GM21723 (cell line): ENCODE results near the gene CBX8.
"Not testable (repeated sequence)": the region's sequence is repeated elsewhere in the genome, so short reads cannot be mapped to it uniquely, and the experiment has no call there.

Experiments used
- ATAC-seq: cut with Tn5 transposase; IDR thresholded peaks from one replicate; pipeline ENCODE4 v1.9.1; 2021; ENCODE audit warnings: mild to moderate bottlenecking, moderate library complexity; ENCODE audit not compliant: unreplicated experiment

CBX8 gene

GRCh38 chr17:79757140-79757745 is 39.6 kb downstream of the CBX8 start:
- ATAC-seq, result no peak

DNA sequence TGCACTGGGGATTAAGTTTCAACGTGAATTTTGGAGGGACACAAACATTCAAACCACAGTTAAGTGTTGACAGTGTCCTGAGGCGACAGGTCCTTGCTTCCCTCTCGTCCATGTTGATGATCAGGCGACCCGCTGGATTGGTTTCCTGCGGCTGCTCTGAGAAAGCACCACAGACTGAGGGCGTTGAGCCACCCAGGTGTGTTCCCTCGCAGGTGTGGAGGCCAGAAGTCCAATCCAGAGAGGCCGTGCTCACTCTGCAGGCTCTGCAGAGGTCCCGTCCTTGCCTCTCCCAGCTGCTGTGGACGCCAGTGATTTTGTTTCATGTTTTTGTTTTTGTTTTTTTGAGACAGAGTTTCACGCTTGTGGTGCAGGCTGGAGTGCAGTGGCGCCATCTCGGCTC is 41.3 kb downstream of the CBX8 start:
- no peak for ATAC-seq

DNA sequence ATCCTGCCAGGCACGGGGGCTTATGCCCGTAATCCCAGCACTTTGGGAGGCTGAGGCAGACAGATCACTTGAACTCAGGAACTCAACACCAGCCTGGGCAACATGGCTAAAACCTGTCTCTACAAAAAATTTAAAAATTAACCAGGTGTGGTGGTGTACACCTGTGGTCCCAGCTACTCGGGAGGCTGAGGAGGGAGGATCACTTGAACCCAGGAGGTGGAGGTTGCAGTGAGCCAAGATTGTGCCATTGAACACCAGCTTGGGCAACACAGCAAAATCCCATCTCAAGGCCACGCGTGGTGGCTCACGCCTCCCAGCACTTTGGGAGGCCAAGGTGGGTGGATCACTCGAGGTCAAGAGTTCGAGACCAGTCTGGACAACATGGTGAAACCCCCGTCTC is 42.0 kb downstream of the CBX8 start:
- ATAC-seq, result not testable (repeated sequence)

DNA sequence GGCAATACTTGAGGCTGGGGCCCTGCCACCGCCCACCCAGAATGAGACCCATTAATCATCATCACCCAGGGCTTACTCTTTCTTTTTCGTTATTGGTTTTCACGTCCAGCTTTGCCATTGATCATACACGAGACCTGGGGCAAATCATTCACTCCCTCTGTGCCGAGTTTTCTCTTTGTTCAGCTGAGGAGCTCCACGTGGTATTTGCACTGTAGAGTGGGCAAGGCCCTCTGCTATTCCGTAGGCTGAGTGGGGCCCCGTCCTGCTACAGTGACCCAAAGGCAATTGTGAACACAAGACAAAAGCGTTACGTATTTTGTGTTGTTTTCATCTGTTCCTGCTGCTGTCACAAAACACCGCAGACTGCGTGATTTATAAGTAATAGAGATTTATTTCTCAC is 42.5 kb downstream of the CBX8 start:
- ATAC-seq, result no peak

GRCh38 chr17:79752175-79752574 is 44.7 kb downstream of the CBX8 start:
- ATAC-seq, result no peak

GRCh38 chr17:79750650-79751545 is 46.0 kb downstream of the CBX8 start:
- no peak for ATAC-seq

DNA sequence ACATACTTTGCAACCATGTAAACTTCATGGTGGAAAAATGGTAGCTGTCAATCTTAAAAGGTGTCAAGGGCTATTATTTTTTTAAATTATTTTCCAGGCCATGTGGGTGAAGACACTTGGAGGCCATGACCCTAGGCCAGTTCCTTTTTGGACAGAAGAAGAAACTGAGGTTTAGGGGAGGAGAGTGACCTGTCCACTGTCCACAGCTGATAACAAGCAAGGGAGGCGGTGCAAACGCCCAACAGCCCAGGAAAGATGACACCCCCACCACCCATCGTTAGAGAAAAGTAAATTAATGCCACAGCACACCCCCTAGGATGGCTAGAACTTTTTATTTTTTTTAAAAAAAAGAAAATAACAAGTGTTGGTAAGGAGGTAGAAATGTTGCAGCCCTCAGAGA is 46.9 kb downstream of the CBX8 start:
- ATAC-seq, result no peak

DNA sequence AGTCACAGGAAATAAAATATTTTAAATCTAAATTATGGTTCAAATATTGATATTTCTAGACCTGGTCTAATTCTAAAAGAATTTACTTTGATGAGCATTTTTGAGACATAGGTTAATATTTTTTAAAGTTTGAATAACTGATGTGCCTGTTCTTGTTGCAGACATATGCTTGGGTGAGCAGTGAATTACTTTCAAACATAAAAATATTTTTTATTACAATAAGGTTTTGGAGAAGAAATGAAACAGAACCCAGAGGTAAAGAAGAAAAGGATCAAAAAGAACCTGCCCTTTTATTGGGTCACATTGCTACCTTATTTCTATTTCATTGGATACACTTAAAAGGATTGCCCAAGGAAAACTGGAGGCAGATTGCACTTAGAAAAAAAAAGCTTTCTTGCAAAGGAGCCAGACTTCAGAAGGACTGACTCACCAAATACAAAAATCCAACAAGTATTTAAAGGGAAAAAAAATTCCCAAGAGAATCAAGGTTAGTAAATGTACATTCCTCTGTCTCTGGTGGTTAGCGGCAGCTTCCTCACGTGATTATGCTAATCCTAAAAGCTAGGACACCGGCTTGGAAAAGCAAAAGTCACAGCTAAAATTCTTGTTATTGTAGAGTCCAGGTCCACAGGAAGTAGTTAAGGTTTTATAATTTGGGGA is 47.6 kb downstream of the CBX8 start:
- ATAC-seq, result no peak

DNA sequence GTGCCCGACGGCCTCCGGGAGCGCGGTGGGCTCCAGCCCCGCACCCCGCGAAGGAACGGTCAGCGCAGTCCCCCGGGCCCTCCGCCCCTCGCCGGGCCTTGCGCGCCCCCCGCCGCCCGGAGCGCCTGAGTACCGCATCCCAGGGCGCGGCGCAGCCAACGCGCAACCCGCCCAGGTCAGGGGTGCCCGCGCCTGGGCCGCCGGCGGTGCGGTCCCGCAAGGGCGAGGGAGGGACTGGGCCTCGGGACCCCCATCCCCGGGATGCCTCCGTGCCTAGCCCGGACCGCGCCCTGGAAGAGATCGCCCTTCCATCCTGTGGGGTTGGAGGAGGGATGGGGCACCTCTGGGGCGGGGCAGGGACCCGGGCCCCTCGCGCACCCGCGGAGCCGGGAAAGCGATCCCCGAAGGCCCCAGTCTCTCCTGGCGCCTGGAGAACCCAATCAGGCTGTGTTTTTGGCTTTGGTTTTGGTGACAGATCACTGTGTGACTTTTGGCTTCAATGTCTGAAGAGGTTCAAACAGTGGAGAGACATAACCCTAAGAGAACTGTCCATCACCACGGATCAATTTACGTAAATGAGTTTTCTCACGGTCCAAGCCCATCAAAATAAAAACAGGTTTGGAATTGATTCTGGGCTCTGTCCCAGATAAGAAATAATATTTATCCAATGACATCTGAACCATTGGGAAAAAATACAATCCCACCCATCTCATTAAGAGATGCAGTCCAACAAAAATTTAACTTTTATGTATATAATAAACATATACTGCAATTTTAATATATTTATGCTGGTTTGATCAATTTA is 48.4 kb downstream of the CBX8 start:
- no peak for ATAC-seq

DNA sequence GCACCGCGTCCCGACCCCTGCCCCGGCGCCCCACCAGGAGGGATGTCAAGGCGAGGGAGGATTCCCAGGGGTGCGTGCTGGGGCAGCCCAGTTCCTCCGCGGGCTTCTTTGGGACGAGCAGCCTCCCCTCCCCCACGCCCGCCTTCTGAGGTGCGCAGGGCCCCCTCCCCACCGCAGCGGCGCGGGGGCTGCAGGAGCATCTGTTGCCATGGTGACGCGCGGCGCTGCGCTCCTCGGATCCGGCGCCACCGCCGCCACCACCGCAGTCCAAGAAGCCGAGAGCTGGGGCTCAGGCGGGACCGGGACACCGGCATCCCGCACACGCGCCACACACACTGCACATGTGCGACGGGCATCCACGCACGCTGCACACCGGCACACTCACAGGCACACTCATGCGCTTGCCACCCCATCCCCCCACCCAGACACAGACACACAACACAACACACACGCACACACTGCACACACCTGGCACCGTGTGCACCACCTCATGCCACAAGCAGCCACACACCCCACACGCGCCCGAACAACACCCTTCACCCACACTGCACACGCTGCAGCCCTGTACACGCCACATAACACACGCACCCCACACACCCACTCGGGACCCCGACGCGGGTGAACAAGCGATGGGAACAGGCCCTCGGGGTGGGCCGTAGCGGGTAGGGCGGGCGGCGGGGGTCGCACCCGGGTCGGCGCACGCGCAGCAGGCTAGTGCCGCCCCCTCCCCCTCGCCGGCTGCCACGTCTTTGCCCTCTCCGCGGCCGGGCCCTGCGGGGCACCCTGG is 49.2 kb downstream of the CBX8 start:
- no peak for ATAC-seq

DNA sequence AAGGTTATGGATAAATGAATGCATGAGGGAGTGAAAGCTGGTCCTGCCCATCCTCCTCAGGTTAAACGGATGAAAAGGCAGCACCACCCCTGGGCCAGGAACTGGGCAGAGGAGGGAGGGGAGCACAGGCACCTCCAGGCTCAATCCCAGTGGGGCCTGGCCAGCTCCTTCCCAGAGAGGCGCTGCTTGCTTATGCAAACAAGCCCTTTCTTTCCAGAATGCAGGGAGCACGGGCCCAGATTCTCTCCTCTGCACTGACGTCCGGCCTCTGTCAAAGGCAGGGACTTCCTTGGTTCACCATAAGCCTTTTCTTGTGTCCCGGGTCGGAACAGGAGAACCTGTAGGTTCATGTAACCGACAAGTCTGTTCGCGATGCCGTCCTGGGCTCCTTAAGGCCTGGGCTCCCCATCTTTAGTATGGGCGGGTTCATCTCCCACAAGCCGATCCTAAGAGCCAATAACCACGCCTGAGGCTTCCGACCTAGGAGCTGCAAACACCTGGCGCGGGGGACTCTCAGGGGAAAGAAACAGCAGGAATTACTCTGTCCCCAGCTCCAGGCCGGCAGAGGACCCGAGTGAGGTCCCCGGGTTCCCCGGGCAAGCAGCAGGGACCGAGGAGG is 49.9 kb downstream of the CBX8 start:
- ATAC-seq, result no peak

- ATAC-seq, result no peak
Measured at GRCh38 chr17:79745641-79746105, 51.2 kb downstream of the CBX8 start.

DNA sequence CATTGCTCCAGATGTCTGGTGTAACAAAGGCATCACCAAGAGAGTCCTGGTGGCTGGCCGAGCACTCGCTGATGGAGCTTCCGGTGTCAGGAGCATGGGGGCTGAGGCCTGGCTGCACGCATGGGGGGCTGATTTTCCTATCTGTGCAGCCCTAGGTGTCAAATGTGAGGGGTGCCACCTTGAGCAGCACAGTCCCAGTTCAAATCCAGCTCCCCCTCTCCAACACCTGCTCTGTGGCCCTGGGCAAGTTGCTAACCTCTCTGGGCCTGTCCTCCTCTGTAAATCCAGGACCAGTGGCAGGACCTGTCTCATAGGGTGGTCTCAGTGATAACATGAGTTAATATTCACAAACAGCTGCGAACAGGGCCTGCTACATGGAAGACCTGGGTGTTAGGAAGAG is 53.3 kb downstream of the CBX8 start:
- ATAC-seq, result no peak

GRCh38 chr17:79742951-79743476 is 53.9 kb downstream of the CBX8 start:
- no peak for ATAC-seq

DNA sequence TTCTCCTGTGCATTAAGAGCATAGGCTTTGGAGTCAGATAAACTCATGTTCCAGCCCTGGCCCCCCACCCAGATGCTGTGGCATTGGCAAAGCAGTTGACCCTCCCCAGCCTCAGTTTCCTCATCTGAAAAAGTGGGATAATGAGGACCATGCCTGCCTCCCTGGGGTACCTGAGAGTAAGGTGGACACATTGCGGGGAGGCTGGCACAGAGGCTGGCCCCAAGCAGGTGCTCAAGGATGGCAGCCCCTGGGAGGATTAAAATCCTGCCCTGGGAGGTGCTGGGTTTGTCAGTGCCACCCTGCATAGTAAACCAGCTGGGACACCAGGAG is 54.3 kb downstream of the CBX8 start:
- no peak for ATAC-seq
